Measurements from ENCODE around the gene RGS14. TPM values are rescaled to one million over a fixed set of nuclear protein-coding genes. Genes with fewer than 3 reads are reported as not detected.

RGS14 gene
- 100 to 1,000 TPM; 113 to 124 TPM for total RNA-seq

- POLR2A ChIA-PET, result interaction anchor here (0.7 to 2.6 kb wide), 10 partner anchors 9 to 113 kb away, joined by 3 to 13 read pairs (median 4); partner anchors contain the start of genes PRELID1 and RAB24
- ATAC-seq (ENCODE audit: low read depth) (peak; percentile 90), DNase-seq (peak; percentile 77)
- Mint-ChIP-seq H3K4me1 (peaks cover 65% of the 10 kb centered on the region), H3K4me3 (peak within 1 kb of the TSS; percentile 92), H3K27ac (peak within 1 kb of the TSS; percentile 83), H3K27me3 (no peaks in the 10 kb centered on the region), H3K9me3 (peaks cover 12% of the 10 kb centered on the region), H3K36me3 (peaks cover 24% of the 10 kb centered on the region)
Measured at GRCh38 chr5:177357459-177358351, at the start of gene RGS14. Gene RGS14 (plus strand): TSS chr5:177357924. CDS start chr5:177358025, 101 bp downstream.

- ATAC-seq (ENCODE audit: low read depth), result no peak
- POLR2A ChIA-PET, result interaction anchor here (2.7 kb wide), 1 partner anchor 175 kb away, joined by 9 read pairs; the partner anchor contains the start of gene NSD1
- no peak overlapping the region for H3K4me3 Mint-ChIP-seq
- H3K4me1 Mint-ChIP-seq, result peaks cover 47% of the 10 kb centered on the region
- peak overlapping the region; percentile 70 for H3K27ac Mint-ChIP-seq
- H3K9me3 Mint-ChIP-seq, result no peaks in the 10 kb centered on the region
- H3K27me3 Mint-ChIP-seq, result no peaks in the 10 kb centered on the region
- peaks cover 29% of the 10 kb centered on the region for H3K36me3 Mint-ChIP-seq
- no peak for DNase-seq
Measured at GRCh38 chr5:177308740-177309139, 49.0 kb upstream of the RGS14 start.

- H3K27ac Mint-ChIP-seq, result peak overlapping the region; percentile 63
- no peaks in the 10 kb centered on the region for H3K27me3 Mint-ChIP-seq
- peak; percentile 74 for DNase-seq
- peaks cover 29% of the 10 kb centered on the region for H3K36me3 Mint-ChIP-seq
- ATAC-seq (ENCODE audit: low read depth), result no peak
- H3K4me1 Mint-ChIP-seq, result peaks cover 45% of the 10 kb centered on the region
- no peaks in the 10 kb centered on the region for H3K9me3 Mint-ChIP-seq
- peak overlapping the region; percentile 100 for H3K4me3 Mint-ChIP-seq
- POLR2A ChIA-PET, result interaction anchor here (0.9 to 4.2 kb wide), 5 partner anchors 8 to 176 kb away, joined by 4 to 51 read pairs (median 7); partner anchors contain the start of genes GRK6, NSD1, PRELID1 and RAB24
Measured at GRCh38 chr5:177309351-177310191, 48.2 kb upstream of the RGS14 start.

- no peak for ATAC-seq (ENCODE audit: low read depth)
- Mint-ChIP-seq H3K27ac (peak overlapping the region; percentile 98), H3K4me3 (peak overlapping the region; percentile 100), H3K27me3 (no peaks in the 10 kb centered on the region), H3K4me1 (peaks cover 38% of the 10 kb centered on the region), H3K9me3 (no peaks in the 10 kb centered on the region), H3K36me3 (peaks cover 23% of the 10 kb centered on the region)
- peak; percentile 30 for DNase-seq
- POLR2A ChIA-PET, result interaction anchor here (0.9 to 4.2 kb wide), 5 partner anchors 9 to 177 kb away, joined by 4 to 51 read pairs (median 7); partner anchors contain the start of genes GRK6, NSD1, PRELID1 and RAB24
Measured at GRCh38 chr5:177310332-177310731, 47.4 kb upstream of the RGS14 start.

GRCh38 chr5:177310757-177311391 lies 46.9 kb upstream of the RGS14 start:
- H3K4me3 Mint-ChIP-seq, result peak overlapping the region; percentile 100
- ATAC-seq (ENCODE audit: low read depth), result no peak
- peak; percentile 53 for DNase-seq
- POLR2A ChIA-PET, result interaction anchor here (0.6 to 4.2 kb wide), 6 partner anchors 10 to 178 kb away, joined by 3 to 51 read pairs (median 7); partner anchors contain the start of genes GRK6, NSD1, PRELID1 and RAB24
- no peaks in the 10 kb centered on the region for H3K9me3 Mint-ChIP-seq
- no peaks in the 10 kb centered on the region for H3K27me3 Mint-ChIP-seq
- peak overlapping the region; percentile 98 for H3K27ac Mint-ChIP-seq
- H3K36me3 Mint-ChIP-seq, result peaks cover 19% of the 10 kb centered on the region
- H3K4me1 Mint-ChIP-seq, result peaks cover 35% of the 10 kb centered on the region

- DNase-seq (no peak), ATAC-seq (ENCODE audit: low read depth) (no peak)
- H3K27ac Mint-ChIP-seq, result peak overlapping the region; percentile 94
- peak overlapping the region; percentile 100 for H3K4me3 Mint-ChIP-seq
- peaks cover 36% of the 10 kb centered on the region for H3K4me1 Mint-ChIP-seq
- H3K27me3 Mint-ChIP-seq, result no peaks in the 10 kb centered on the region
- no peaks in the 10 kb centered on the region for H3K9me3 Mint-ChIP-seq
- H3K36me3 Mint-ChIP-seq, result peaks cover 18% of the 10 kb centered on the region
- POLR2A ChIA-PET, result interaction anchor here (1.4 to 4.2 kb wide), 6 partner anchors 10 to 177 kb away, joined by 3 to 51 read pairs (median 7); partner anchors contain the start of genes GRK6, NSD1, PRELID1 and RAB24
Measured at GRCh38 chr5:177311392-177311722, 46.4 kb upstream of the RGS14 start.

- ATAC-seq (ENCODE audit: low read depth), result peak; percentile 82
- no peaks in the 10 kb centered on the region for H3K9me3 Mint-ChIP-seq
- H3K36me3 Mint-ChIP-seq, result peaks cover 13% of the 10 kb centered on the region
- peak; percentile 97 for DNase-seq
- H3K27ac Mint-ChIP-seq, result peak within 1 kb of the TSS; percentile 98
- POLR2A ChIA-PET, result interaction anchor here (0.6 to 4.2 kb wide), 20 partner anchors 11 to 775 kb away, joined by 3 to 51 read pairs (median 4); partner anchors contain the start of genes GRK6, LMAN2, NSD1 and PRELID1
- peak within 1 kb of the TSS; percentile 100 for H3K4me3 Mint-ChIP-seq
- peaks cover 32% of the 10 kb centered on the region for H3K4me1 Mint-ChIP-seq
- no peaks in the 10 kb centered on the region for H3K27me3 Mint-ChIP-seq
Measured at GRCh38 chr5:177311723-177312648, 45.7 kb upstream of the RGS14 start, which contains the start of gene MXD3. Gene MXD3 (minus strand): TSS chr5:177311898. CDS start chr5:177311830, 68 bp downstream.

- Mint-ChIP-seq H3K36me3 (peaks cover 12% of the 10 kb centered on the region), H3K9me3 (no peaks in the 10 kb centered on the region), H3K4me1 (peaks cover 34% of the 10 kb centered on the region), H3K4me3 (peak overlapping the region; percentile 100), H3K27me3 (no peaks in the 10 kb centered on the region), H3K27ac (peak overlapping the region; percentile 94)
- DNase-seq, result peak; percentile 70
- POLR2A ChIA-PET, result interaction anchor here (0.6 to 4.2 kb wide), 20 partner anchors 11 to 775 kb away, joined by 3 to 51 read pairs (median 4); partner anchors contain the start of genes LMAN2, NSD1, PRELID1 and PRR7
- ATAC-seq (ENCODE audit: low read depth), result peak; percentile 34
Measured at GRCh38 chr5:177312649-177313181, 45.0 kb upstream of the RGS14 start.

GRCh38 chr5:177313561-177314259 lies 44.0 kb upstream of the RGS14 start:
- ATAC-seq (ENCODE audit: low read depth), result no peak
- Mint-ChIP-seq H3K27me3 (no peaks in the 10 kb centered on the region), H3K9me3 (no peaks in the 10 kb centered on the region), H3K27ac (peak overlapping the region; percentile 58), H3K4me3 (peak overlapping the region; percentile 100), H3K36me3 (peaks cover 12% of the 10 kb centered on the region), H3K4me1 (peaks cover 34% of the 10 kb centered on the region)
- POLR2A ChIA-PET, result interaction anchor here (0.9 to 4.2 kb wide), 8 partner anchors 12 to 225 kb away, joined by 3 to 51 read pairs (median 14); partner anchors contain the start of genes LMAN2, NSD1, PRELID1 and RAB24
- DNase-seq, result no peak

GRCh38 chr5:177314376-177315342 lies 43.1 kb upstream of the RGS14 start:
- no peak overlapping the region for H3K27ac Mint-ChIP-seq
- POLR2A ChIA-PET, result interaction anchor here (1.5 kb wide), 1 partner anchor 37 kb away, joined by 4 read pairs; the partner anchor contains the start of gene LMAN2
- H3K27me3 Mint-ChIP-seq, result no peaks in the 10 kb centered on the region
- peaks cover 14% of the 10 kb centered on the region for H3K36me3 Mint-ChIP-seq
- H3K9me3 Mint-ChIP-seq, result no peaks in the 10 kb centered on the region
- no peak for ATAC-seq (ENCODE audit: low read depth)
- H3K4me1 Mint-ChIP-seq, result peaks cover 31% of the 10 kb centered on the region
- no peak for DNase-seq
- H3K4me3 Mint-ChIP-seq, result no peak overlapping the region
